HL-60/S4 (cell line): ENCODE measurements around the gene HERC6.
"Not testable (repeated sequence)": the region's sequence is repeated elsewhere in the genome, so short reads cannot be mapped to it uniquely, and the experiment has no call there.

Experiments used
- in situ Hi-C: fragments of 300-500 bp; cut with MboI; formaldehyde crosslinking; loops from 2 replicates; pipeline ENCODE4 v1.14.3; 2022; ENCODE audit warnings: low sequenced_read_pairs

Gene HERC6

GRCh38 chr4:88382621-88383020 lies 4.0 kb downstream of the HERC6 start:
- in situ Hi-C loops, result no loop called here

GRCh38 chr4:88390128-88390527 lies 11.5 kb downstream of the HERC6 start:
- in situ Hi-C loops, result no loop called here

GRCh38 chr4:88391703-88392102 lies 13.1 kb downstream of the HERC6 start:
- in situ Hi-C loops, result no loop called here

- in situ Hi-C loops, result no loop called here
Observed at GRCh38 chr4:88396681-88397080, 18.0 kb downstream of the HERC6 start.

GRCh38 chr4:88398381-88398780 lies 19.7 kb downstream of the HERC6 start:
- in situ Hi-C loops, result no loop called here

GRCh38 chr4:88409206-88409605 lies 30.6 kb downstream of the HERC6 start:
- in situ Hi-C loops, result no loop called here

GRCh38 chr4:88409789-88410188 lies 31.1 kb downstream of the HERC6 start:
- in situ Hi-C loops, result no loop called here

- in situ Hi-C loops, result no loop called here
Observed at GRCh38 chr4:88411491-88412096, 32.9 kb downstream of the HERC6 start.

GRCh38 chr4:88413801-88414200 lies 35.1 kb downstream of the HERC6 start:
- in situ Hi-C loops, result no loop called here

GRCh38 chr4:88414755-88415154 lies 36.1 kb downstream of the HERC6 start:
- in situ Hi-C loops, result no loop called here

- in situ Hi-C loops, result no loop called here
Observed at GRCh38 chr4:88415982-88416381, 37.3 kb downstream of the HERC6 start.

- in situ Hi-C loops, result no loop called here
Observed at GRCh38 chr4:88418411-88418810, 39.8 kb downstream of the HERC6 start.

GRCh38 chr4:88419874-88420273 lies 41.2 kb downstream of the HERC6 start:
- in situ Hi-C loops, result no loop called here

- in situ Hi-C loops, result no loop called here
Observed at GRCh38 chr4:88420844-88421243, 42.2 kb downstream of the HERC6 start.

- in situ Hi-C loops, result no loop called here
Observed at GRCh38 chr4:88422403-88422802, 43.8 kb downstream of the HERC6 start.

GRCh38 chr4:88429401-88429800 lies 50.7 kb downstream of the HERC6 start:
- in situ Hi-C loops, result no loop called here

GRCh38 chr4:88435987-88436693 lies 57.5 kb downstream of the HERC6 start:
- in situ Hi-C loops, result no loop called here

GRCh38 chr4:88437873-88438272 lies 59.2 kb downstream of the HERC6 start:
- in situ Hi-C loops, result not testable (repeated sequence)

- in situ Hi-C loops, result no loop called here
Observed at GRCh38 chr4:88439161-88439760, 60.6 kb downstream of the HERC6 start.

- in situ Hi-C loops, result no loop called here
Observed at GRCh38 chr4:88440146-88440545, 61.5 kb downstream of the HERC6 start.

- in situ Hi-C loops, result no loop called here
Observed at GRCh38 chr4:88441696-88442095, 63.0 kb downstream of the HERC6 start.

GRCh38 chr4:88442689-88443191 lies 64.1 kb downstream of the HERC6 start:
- in situ Hi-C loops, result no loop called here
